ENCODE measurements around the gene ZBED2. TPM values are rescaled to one million over a fixed set of nuclear protein-coding genes. Genes with fewer than 3 reads are reported as not detected.

The ZBED2 gene
- total RNA-seq, 1 donor from 2014 or later: not detected

DNA sequence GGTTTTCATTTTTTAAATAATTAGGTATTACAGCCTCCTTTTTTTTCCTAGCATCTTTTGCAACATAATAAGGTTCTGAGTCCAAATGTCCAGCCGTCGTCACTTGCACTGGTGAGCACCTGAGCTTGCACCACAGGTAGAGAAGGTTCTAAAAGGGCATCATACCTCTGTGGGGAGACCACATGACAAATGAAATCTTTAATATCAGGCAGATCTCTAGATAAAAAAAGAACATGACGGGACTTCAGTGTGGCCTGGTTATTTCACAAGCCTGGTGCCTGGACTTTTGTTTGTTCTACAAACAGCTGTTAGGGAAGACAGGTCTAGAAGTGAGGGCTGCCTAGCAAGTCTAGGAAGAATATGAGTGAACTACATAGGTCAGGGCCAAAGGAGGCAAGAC, 3.6 kb downstream of the ZBED2 start:
- Histone ChIP-seq H3K27ac (replicated peaks) (no peak overlapping the region), H3K4me3 (no peak overlapping the region), H3K27me3 (ENCODE audit: low read depth) (peaks cover 23% of the 10 kb centered on the region), H3K9me3 (replicated peaks) (no peaks in the 10 kb centered on the region), H3K4me1 (no peaks in the 10 kb centered on the region), H3K36me3 (no peaks in the 10 kb centered on the region)
- DNase-seq: no peak
- TF ChIP-seq, protein P1, sequence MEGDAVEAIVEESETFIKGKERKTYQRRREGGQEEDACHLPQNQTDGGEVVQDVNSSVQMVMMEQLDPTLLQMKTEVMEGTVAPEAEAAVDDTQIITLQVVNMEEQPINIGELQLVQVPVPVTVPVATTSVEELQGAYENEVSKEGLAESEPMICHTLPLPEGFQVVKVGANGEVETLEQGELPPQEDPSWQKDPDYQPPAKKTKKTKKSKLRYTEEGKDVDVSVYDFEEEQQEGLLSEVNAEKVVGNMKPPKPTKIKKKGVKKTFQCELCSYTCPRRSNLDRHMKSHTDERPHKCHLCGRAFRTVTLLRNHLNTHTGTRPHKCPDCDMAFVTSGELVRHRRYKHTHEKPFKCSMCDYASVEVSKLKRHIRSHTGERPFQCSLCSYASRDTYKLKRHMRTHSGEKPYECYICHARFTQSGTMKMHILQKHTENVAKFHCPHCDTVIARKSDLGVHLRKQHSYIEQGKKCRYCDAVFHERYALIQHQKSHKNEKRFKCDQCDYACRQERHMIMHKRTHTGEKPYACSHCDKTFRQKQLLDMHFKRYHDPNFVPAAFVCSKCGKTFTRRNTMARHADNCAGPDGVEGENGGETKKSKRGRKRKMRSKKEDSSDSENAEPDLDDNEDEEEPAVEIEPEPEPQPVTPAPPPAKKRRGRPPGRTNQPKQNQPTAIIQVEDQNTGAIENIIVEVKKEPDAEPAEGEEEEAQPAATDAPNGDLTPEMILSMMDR (IDR thresholded peaks at IDR 0.05; ENCODE audit: borderline replicate concordance): no peak
- intact Hi-C loops (cut with micrococcal nuclease): no loop called here

DNA sequence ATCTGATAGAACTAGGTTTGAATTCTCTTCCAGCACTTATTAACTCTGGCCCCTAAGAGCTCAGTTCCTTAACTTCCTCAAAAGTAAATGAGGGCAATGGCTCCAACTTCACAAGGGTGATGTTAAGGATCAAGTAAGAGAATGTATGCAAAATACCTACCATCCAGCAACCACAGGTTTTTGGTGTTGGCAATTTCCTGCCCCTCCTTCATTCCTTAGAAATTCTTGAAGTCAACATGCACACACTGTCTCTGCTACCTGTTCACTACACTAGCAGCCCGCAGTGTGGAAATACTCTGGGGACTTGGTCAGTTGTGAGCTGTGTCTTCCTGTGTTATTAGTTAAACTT, 5.0 kb downstream of the ZBED2 start:
- TF ChIP-seq, protein P1 (IDR thresholded peaks at IDR 0.05; ENCODE audit: borderline replicate concordance): no peak
- intact Hi-C loops (cut with micrococcal nuclease): no loop called here
- Histone ChIP-seq H3K36me3 (no peaks in the 10 kb centered on the region), H3K27ac (replicated peaks) (no peak overlapping the region), H3K4me3 (no peak overlapping the region), H3K27me3 (ENCODE audit: low read depth) (peaks cover 23% of the 10 kb centered on the region), H3K9me3 (replicated peaks) (no peaks in the 10 kb centered on the region), H3K4me1 (no peaks in the 10 kb centered on the region)
- no peak for DNase-seq

DNA sequence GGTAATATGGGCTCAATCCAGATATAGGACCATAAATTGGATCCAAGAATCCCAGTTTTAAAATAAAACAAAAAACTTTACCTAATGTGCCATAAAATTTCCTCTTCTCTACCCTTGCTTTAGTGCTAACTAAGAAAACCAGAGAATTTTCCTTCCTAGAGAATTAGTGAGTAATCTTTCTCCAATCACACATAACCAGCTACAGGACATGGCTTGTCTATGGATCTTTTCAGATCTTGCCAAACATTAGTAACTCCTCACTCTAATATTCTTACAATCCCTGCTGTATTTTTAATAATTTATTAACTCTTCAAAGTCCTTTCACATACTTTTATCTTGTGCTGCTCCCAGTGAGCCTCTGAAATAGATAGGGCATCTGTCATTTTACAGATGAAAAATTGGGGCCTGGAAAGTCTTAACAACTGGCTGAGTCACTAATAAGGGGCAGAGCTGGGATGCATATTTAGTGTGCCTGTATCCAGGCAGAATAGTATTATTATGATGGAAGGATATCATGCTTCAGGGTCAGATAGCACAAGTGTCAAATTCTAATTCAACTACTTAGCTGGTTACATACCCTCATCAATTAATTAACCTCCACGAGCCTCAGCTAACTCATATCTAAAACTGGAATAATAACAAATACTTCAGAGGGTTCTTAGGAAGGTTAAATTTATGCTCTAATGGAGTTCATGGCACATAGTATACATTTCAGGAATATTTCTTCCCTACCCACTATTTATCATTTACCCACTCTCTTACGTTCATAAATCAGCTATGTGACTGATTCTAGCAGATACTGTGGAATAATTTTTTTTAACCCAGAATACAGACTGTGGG, 5.6 kb downstream of the ZBED2 start:
- Histone ChIP-seq H3K9me3 (replicated peaks) (no peaks in the 10 kb centered on the region), H3K27me3 (ENCODE audit: low read depth) (peaks cover 23% of the 10 kb centered on the region), H3K36me3 (no peaks in the 10 kb centered on the region), H3K4me1 (no peaks in the 10 kb centered on the region), H3K4me3 (no peak overlapping the region), H3K27ac (replicated peaks) (no peak overlapping the region)
- intact Hi-C loops (cut with micrococcal nuclease): no loop called here
- TF ChIP-seq, protein P1 (IDR thresholded peaks at IDR 0.05; ENCODE audit: borderline replicate concordance): no peak
- DNase-seq: no peak

DNA sequence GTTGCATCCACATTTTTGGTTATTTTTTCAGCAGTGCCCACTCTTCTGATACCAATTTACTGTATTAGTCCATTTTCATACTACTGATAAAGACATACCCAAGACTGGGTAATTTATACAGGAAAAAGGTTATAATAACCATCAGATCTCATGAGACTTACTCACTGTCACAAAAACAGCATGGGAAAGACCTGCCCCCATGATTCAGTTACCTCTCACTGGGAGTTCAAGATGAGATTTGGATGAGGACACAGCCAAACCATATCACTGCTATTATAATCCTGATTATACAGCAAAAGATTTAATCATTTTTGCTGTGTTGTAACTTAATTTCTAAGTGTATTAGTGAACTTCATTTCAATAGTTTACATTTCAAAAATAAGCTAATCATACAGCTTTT, 6.6 kb downstream of the ZBED2 start:
- H3K36me3 ChIP-seq: no peaks in the 10 kb centered on the region
- no peak for DNase-seq
- no peak overlapping the region for H3K27ac ChIP-seq (replicated peaks)
- H3K9me3 ChIP-seq (replicated peaks): no peaks in the 10 kb centered on the region
- no peaks in the 10 kb centered on the region for H3K4me1 ChIP-seq
- intact Hi-C loops (cut with micrococcal nuclease): no loop called here
- H3K27me3 ChIP-seq (ENCODE audit: low read depth): peaks cover 20% of the 10 kb centered on the region
- no peak overlapping the region for H3K4me3 ChIP-seq
- TF ChIP-seq, protein P1 (IDR thresholded peaks at IDR 0.05; ENCODE audit: borderline replicate concordance): no peak

DNA sequence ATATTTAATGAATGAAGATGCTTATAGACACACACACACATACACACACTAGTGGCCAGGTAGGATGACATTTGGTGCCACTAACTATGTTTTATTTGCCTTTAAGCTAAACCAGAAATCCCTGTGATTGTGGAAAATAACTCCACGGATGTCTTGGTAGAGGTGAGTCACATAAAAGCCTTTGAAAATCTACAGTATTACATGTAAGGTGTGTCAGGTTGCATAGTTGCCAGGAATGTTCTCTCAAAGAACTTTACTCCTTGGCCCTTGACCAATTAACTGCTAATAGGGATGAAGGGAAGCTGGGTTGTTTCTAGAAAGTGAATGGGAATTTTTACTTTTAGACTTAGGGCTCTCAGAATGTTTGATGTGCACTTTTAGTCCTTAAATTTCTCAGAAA, 9.9 kb downstream of the ZBED2 start:
- intact Hi-C loops (cut with micrococcal nuclease): no loop called here
- Histone ChIP-seq H3K27ac (replicated peaks) (no peak overlapping the region), H3K4me1 (no peaks in the 10 kb centered on the region), H3K27me3 (ENCODE audit: low read depth) (peaks cover 23% of the 10 kb centered on the region), H3K36me3 (no peaks in the 10 kb centered on the region), H3K4me3 (no peak overlapping the region), H3K9me3 (replicated peaks) (no peaks in the 10 kb centered on the region)
- TF ChIP-seq, protein P1 (IDR thresholded peaks at IDR 0.05; ENCODE audit: borderline replicate concordance): no peak
- no peak for DNase-seq
